Muscle of arm (tissue), 12 donors: ENCODE data around the gene PFKFB4. TPM values are rescaled to one million over a fixed set of nuclear protein-coding genes. Genes with fewer than 3 reads are reported as not detected.
"Not testable (repeated sequence)": the region's sequence is repeated elsewhere in the genome, so short reads cannot be mapped to it uniquely, and the experiment has no call there.

ENCODE experiments used
- DNase-seq: peaks from one replicate; pipeline ENCODE4 v3.0.0-alpha.2; 2013
- polyA plus RNA-seq, 12 donors: library from polyadenylated mRNA; unstranded; fragments of 120-200 nt; gene quantifications; one replicate each; pipeline ENCODE4 v1.2.1, GENCODE V29; 2013; ENCODE audit not compliant: insufficient read length in 12 of 12

Gene PFKFB4
- polyA plus RNA-seq, 12 donors, result 3.1 to 7.4 (median 5.6) TPM; not detected in 2

- DNase-seq, result no peak
Observed at GRCh38 chr3:48501196-48501595, 55.4 kb downstream of the PFKFB4 start.

GRCh38 chr3:48500656-48501055, 55.9 kb downstream of the PFKFB4 start:
- DNase-seq, result no peak

- DNase-seq, result no peak
Observed at GRCh38 chr3:48493203-48493501, 63.5 kb downstream of the PFKFB4 start.

- no peak for DNase-seq
Observed at GRCh38 chr3:48492461-48493202, 64.0 kb downstream of the PFKFB4 start.

GRCh38 chr3:48486952-48487351, 69.7 kb downstream of the PFKFB4 start:
- DNase-seq, result no peak

GRCh38 chr3:48482822-48483221, 73.8 kb downstream of the PFKFB4 start:
- not testable (repeated sequence) for DNase-seq

- not testable (repeated sequence) for DNase-seq
Observed at GRCh38 chr3:48480891-48481290, 75.7 kb downstream of the PFKFB4 start.

GRCh38 chr3:48478626-48479555, 77.7 kb downstream of the PFKFB4 start:
- no peak for DNase-seq

- no peak for DNase-seq
Observed at GRCh38 chr3:48477959-48478520, 78.6 kb downstream of the PFKFB4 start.

- DNase-seq, result no peak
Observed at GRCh38 chr3:48476426-48477053, 80.1 kb downstream of the PFKFB4 start.

GRCh38 chr3:48475188-48475587, 81.4 kb downstream of the PFKFB4 start:
- DNase-seq, result no peak

- DNase-seq, result no peak
Observed at GRCh38 chr3:48474619-48475018, 82.0 kb downstream of the PFKFB4 start.

- not testable (repeated sequence) for DNase-seq
Observed at GRCh38 chr3:48474031-48474430, 82.6 kb downstream of the PFKFB4 start.

GRCh38 chr3:48473617-48473952, 83.0 kb downstream of the PFKFB4 start:
- no peak for DNase-seq

GRCh38 chr3:48472923-48473616, 83.5 kb downstream of the PFKFB4 start:
- DNase-seq, result peak; percentile 84

- no peak for DNase-seq
Observed at GRCh38 chr3:48472673-48472922, 84.0 kb downstream of the PFKFB4 start.

GRCh38 chr3:48470286-48470685, 86.3 kb downstream of the PFKFB4 start:
- DNase-seq, result no peak

- no peak for DNase-seq
Observed at GRCh38 chr3:48469046-48469915, 87.3 kb downstream of the PFKFB4 start.

- no peak for DNase-seq
Observed at GRCh38 chr3:48468329-48468731, 88.3 kb downstream of the PFKFB4 start.
